ENCODE results near the gene RASGRF2. TPM values are rescaled to one million over a fixed set of nuclear protein-coding genes. Genes with fewer than 3 reads are reported as not detected.

RASGRF2 gene
- total RNA-seq, 2 experiments from 2014 or later, result 0.06 to 0.13 TPM

- POLR2A ChIA-PET, result no interaction called here
- no peaks in the 10 kb centered on the region for H3K9me2 ChIP-seq (ENCODE audit: insufficient read depth, low read length)
- TF ChIP-seq EZH2phosphoT487 (IDR thresholded peaks at IDR 0.05; ENCODE audit: borderline replicate concordance, low read depth, low read length), result no peak
- no peak for TF ChIP-seq CTCF (conservative IDR thresholded peaks at IDR 0.05; ENCODE audit: low read length)
- H4K20me1 ChIP-seq (ENCODE audit: insufficient read depth, low read length), result no peaks in the 10 kb centered on the region
- no peak overlapping the region for H2AFZ ChIP-seq (ENCODE audit: low read length)
- H3K4me1 ChIP-seq (ENCODE audit: insufficient read depth, low read length, poor library complexity, severe bottlenecking), result no peaks in the 10 kb centered on the region
- no TSS peak for BruUV-seq (replicated peaks)
- intact Hi-C loops (cut with micrococcal nuclease; ENCODE audit: unreplicated experiment), result no loop called here
- CTCF ChIA-PET (ENCODE audit: unreplicated experiment), result no interaction called here
- H3K27ac ChIP-seq (ENCODE audit: low read depth, low read length, poor library complexity, severe bottlenecking), result no peak overlapping the region
- no peaks in the 10 kb centered on the region for H3K9me3 ChIP-seq (ENCODE audit: low read length)
- DNase-seq (ENCODE audit: low spot score), result no peak
- no peak overlapping the region for H3K4me3 ChIP-seq (ENCODE audit: low read depth, low read length, poor library complexity, severe bottlenecking)
- H3K36me3 ChIP-seq (ENCODE audit: insufficient read depth, low read length), result no peaks in the 10 kb centered on the region
- H3K4me2 ChIP-seq (ENCODE audit: low read length), result no peak overlapping the region
- no peaks in the 10 kb centered on the region for H3K79me2 ChIP-seq (ENCODE audit: insufficient read depth, low read depth, low read length)
Observed at GRCh38 chr5:81067406-81067805, 107.2 kb downstream of the RASGRF2 start.

GRCh38 chr5:81068063-81068462 is 107.9 kb downstream of the RASGRF2 start:
- H3K27ac ChIP-seq (ENCODE audit: low read depth, low read length, poor library complexity, severe bottlenecking), result no peak overlapping the region
- no peaks in the 10 kb centered on the region for H3K9me2 ChIP-seq (ENCODE audit: insufficient read depth, low read length)
- no peak overlapping the region for H3K4me2 ChIP-seq (ENCODE audit: low read length)
- no peaks in the 10 kb centered on the region for H4K20me1 ChIP-seq (ENCODE audit: insufficient read depth, low read length)
- no TSS peak for BruUV-seq (replicated peaks)
- TF ChIP-seq CTCF (conservative IDR thresholded peaks at IDR 0.05; ENCODE audit: low read length), result no peak
- no peak for TF ChIP-seq EZH2phosphoT487 (IDR thresholded peaks at IDR 0.05; ENCODE audit: borderline replicate concordance, low read depth, low read length)
- no peak overlapping the region for H2AFZ ChIP-seq (ENCODE audit: low read length)
- ChIA-PET CTCF (ENCODE audit: unreplicated experiment) (interaction anchor here (0.6 kb wide), 1 partner anchor 627 kb away, joined by 3 read pairs; no protein-coding TSS in a partner anchor), POLR2A (no interaction called here)
- no peak overlapping the region for H3K4me3 ChIP-seq (ENCODE audit: low read depth, low read length, poor library complexity, severe bottlenecking)
- no peaks in the 10 kb centered on the region for H3K9me3 ChIP-seq (ENCODE audit: low read length)
- DNase-seq (ENCODE audit: low spot score), result no peak
- intact Hi-C loops (cut with micrococcal nuclease; ENCODE audit: unreplicated experiment), result no loop called here
- no peaks in the 10 kb centered on the region for H3K36me3 ChIP-seq (ENCODE audit: insufficient read depth, low read length)
- no peaks in the 10 kb centered on the region for H3K79me2 ChIP-seq (ENCODE audit: insufficient read depth, low read depth, low read length)
- H3K4me1 ChIP-seq (ENCODE audit: insufficient read depth, low read length, poor library complexity, severe bottlenecking), result no peaks in the 10 kb centered on the region

GRCh38 chr5:81068635-81069034 is 108.5 kb downstream of the RASGRF2 start:
- Histone ChIP-seq H3K4me2 (ENCODE audit: low read length) (no peak overlapping the region), H3K36me3 (ENCODE audit: insufficient read depth, low read length) (no peaks in the 10 kb centered on the region), H3K4me1 (ENCODE audit: insufficient read depth, low read length, poor library complexity, severe bottlenecking) (no peaks in the 10 kb centered on the region), H4K20me1 (ENCODE audit: insufficient read depth, low read length) (no peaks in the 10 kb centered on the region), H3K27ac (ENCODE audit: low read depth, low read length, poor library complexity, severe bottlenecking) (no peak overlapping the region), H3K79me2 (ENCODE audit: insufficient read depth, low read depth, low read length) (no peaks in the 10 kb centered on the region), H3K4me3 (ENCODE audit: low read depth, low read length, poor library complexity, severe bottlenecking) (no peak overlapping the region), H3K9me3 (ENCODE audit: low read length) (no peaks in the 10 kb centered on the region), H3K9me2 (ENCODE audit: insufficient read depth, low read length) (no peaks in the 10 kb centered on the region), H2AFZ (ENCODE audit: low read length) (no peak overlapping the region)
- BruUV-seq (replicated peaks), result no TSS peak
- TF ChIP-seq CTCF (conservative IDR thresholded peaks at IDR 0.05; ENCODE audit: low read length), result no peak
- no peak for TF ChIP-seq EZH2phosphoT487 (IDR thresholded peaks at IDR 0.05; ENCODE audit: borderline replicate concordance, low read depth, low read length)
- DNase-seq (ENCODE audit: low spot score), result no peak
- intact Hi-C loops (cut with micrococcal nuclease; ENCODE audit: unreplicated experiment), result no loop called here
- ChIA-PET CTCF (ENCODE audit: unreplicated experiment) (no interaction called here), POLR2A (no interaction called here)
